Panc1 (cell line): ENCODE results near the gene UBAP2L. TPM values are rescaled to one million over a fixed set of nuclear protein-coding genes. Genes with fewer than 3 reads are reported as not detected.
"Not testable (repeated sequence)": the region's sequence is repeated elsewhere in the genome, so short reads cannot be mapped to it uniquely, and the experiment has no call there.

Experiments
- ATAC-seq: fragments of 200-7000 bp; cut with Tn5 transposase; 2 replicates; pipeline ENCODE4 v1.9.1; 2020; ENCODE audit warnings: mild to moderate bottlenecking, moderate library complexity
- BruUV-seq: library from RNA; stranded (reverse); fragments of 400-500 nt; replicated peaks from 2 replicates; lab custom pipeline; 2021; lab: Mats Ljungman, UMichigan
- CTCF ChIA-PET: fragments of 300-600 bp; sonication (Branson Sonifier 250); formaldehyde crosslinking; loops from one replicate; lab custom pipeline; 2022; ENCODE audit warnings: antibody characterized with exemption; lab: Charles Lee
- POLR2A ChIA-PET: fragments of 300-600 bp; sonication (Branson Sonifier 250); formaldehyde crosslinking; loops from one replicate; lab custom pipeline; 2022; ENCODE audit warnings: antibody characterized with exemption; lab: Charles Lee
- DNase-seq: peaks from one replicate; pipeline ENCODE4 v3.0.0-alpha.2; 2010; ENCODE audit warnings: low read depth, low spot score
- H3K27ac ChIP-seq: 2 replicates; pipeline ENCODE4 v1.5.1; 2011; ENCODE audit warnings: mild to moderate bottlenecking, low read length, inconsistent platforms
- H3K27me3 ChIP-seq: fragments of 200-500 bp; sonication (Bioruptor generic); 2 replicates; pipeline ENCODE4 v1.6.0; 2014; ENCODE audit warnings: low read length, inconsistent platforms; ENCODE audit not compliant: control insufficient read depth, insufficient read depth
- H3K36me3 ChIP-seq: fragments of 200-500 bp; sonication (Bioruptor generic); 2 replicates; pipeline ENCODE4 v1.5.1; 2014; ENCODE audit warnings: inconsistent platforms, mild to moderate bottlenecking, low read length, moderate library complexity; ENCODE audit not compliant: control insufficient read depth, insufficient read depth
- H3K4me1 ChIP-seq: 2 replicates; pipeline ENCODE4 v1.5.1; 2011; ENCODE audit warnings: inconsistent platforms, mild to moderate bottlenecking, low read length, moderate library complexity; ENCODE audit not compliant: control insufficient read depth, insufficient read depth
- H3K4me3 ChIP-seq, 2 experiments: 2 replicates each; pipeline ENCODE4 v1.5.1; 2011 to 2012; ENCODE audit warnings: low read depth in 2 of 2, low read length in 2 of 2, mild to moderate bottlenecking in 2 of 2, inconsistent platforms in 1 of 2, moderate library complexity in 1 of 2
- H3K9me3 ChIP-seq: fragments of 200-500 bp; sonication (Bioruptor generic); 2 replicates; pipeline ENCODE4 v1.5.1; 2014; ENCODE audit warnings: low read depth, mild to moderate bottlenecking, inconsistent platforms, low read length, moderate library complexity; ENCODE audit not compliant: control insufficient read depth, insufficient read depth
- POLR2AphosphoS5 ChIP-seq: IDR thresholded peaks from 2 replicates; pipeline ENCODE4 v1.6.1; 2012; ENCODE audit warnings: mild to moderate bottlenecking, low read depth, low read length, moderate library complexity
- REST ChIP-seq, 2 experiments: IDR thresholded peaks; 2 replicates each; pipeline ENCODE4 v1.6.1; 2011 to 2012; ENCODE audit warnings: low read depth in 2 of 2, control low read depth in 1 of 2, low read length in 1 of 2, mild to moderate bottlenecking in 1 of 2, moderate library complexity in 1 of 2; ENCODE audit not compliant: insufficient read depth in 1 of 2
- SIN3A ChIP-seq: IDR thresholded peaks from 2 replicates; pipeline ENCODE4 v1.6.1; 2012; ENCODE audit warnings: low read depth, mild to moderate bottlenecking, low read length, moderate library complexity, borderline replicate concordance; ENCODE audit not compliant: insufficient read depth
- TCF7L2 ChIP-seq: IDR thresholded peaks from 2 replicates; pipeline ENCODE4 v1.6.1; 2011; ENCODE audit warnings: mild to moderate bottlenecking, low read depth, low read length, inconsistent platforms
- in situ Hi-C: cut with HindIII; loops from 2 replicates; pipeline ENCODE4 v1.10.0; 2016; ENCODE audit warnings: low sequenced_read_pairs, low pct_unique_long_range_greater_than_20kb
- intact Hi-C: fragments of 100-400 bp; cut with micrococcal nuclease; formaldehyde crosslinking; loops from one replicate; pipeline ENCODE4 v1.10.0; 2022; ENCODE audit not compliant: unreplicated experiment
- total RNA-seq: library from RNA; stranded (reverse); gene quantifications from one replicate; pipeline ENCODE4 v1.2.1, GENCODE V29; 2021; ENCODE audit not compliant: unreplicated experiment
- TF ChIP-seq, protein P1 (sequence below): fragments of 450-650 bp; IDR thresholded peaks from 2 replicates; pipeline ENCODE4 v1.5.1; 2017; ENCODE audit warnings: mild to moderate bottlenecking

Gene UBAP2L
- total RNA-seq, 1 experiment from 2014 or later: 227 TPM

GRCh38 chr1:154276797-154277196, 56.0 kb downstream of the UBAP2L start:
- peaks cover 6% of the 10 kb centered on the region; the same call in 1 of the 2 replicates for H3K36me3 ChIP-seq
- in situ Hi-C loops (no loop called here), intact Hi-C loops (no loop called here)
- POLR2A ChIA-PET: no interaction called here
- no peak overlapping the region for H3K27ac ChIP-seq
- ATAC-seq (no peak), DNase-seq (no peak)
- H3K4me3 ChIP-seq: no peak overlapping the region
- CTCF ChIA-PET: interaction anchor here (2.1 kb wide), 1 partner anchor 59 kb away, joined by 11 read pairs; no protein-coding TSS in a partner anchor
- H3K9me3 ChIP-seq: no peaks in the 10 kb centered on the region
- no peaks in the 10 kb centered on the region for H3K27me3 ChIP-seq
- H3K4me1 ChIP-seq: peaks cover 5% of the 10 kb centered on the region; the same call in 1 of the 2 replicates
- BruUV-seq: no TSS peak
- TF ChIP-seq REST (IDR thresholded peaks at IDR 0.05; ENCODE audit: insufficient read depth in 1 of 2, low read depth in 2 of 2, low read length in 1 of 2) (no peak), TCF7L2 (no peak), POLR2AphosphoS5 (no peak), SIN3A (no peak)
- TF ChIP-seq, protein P1, sequence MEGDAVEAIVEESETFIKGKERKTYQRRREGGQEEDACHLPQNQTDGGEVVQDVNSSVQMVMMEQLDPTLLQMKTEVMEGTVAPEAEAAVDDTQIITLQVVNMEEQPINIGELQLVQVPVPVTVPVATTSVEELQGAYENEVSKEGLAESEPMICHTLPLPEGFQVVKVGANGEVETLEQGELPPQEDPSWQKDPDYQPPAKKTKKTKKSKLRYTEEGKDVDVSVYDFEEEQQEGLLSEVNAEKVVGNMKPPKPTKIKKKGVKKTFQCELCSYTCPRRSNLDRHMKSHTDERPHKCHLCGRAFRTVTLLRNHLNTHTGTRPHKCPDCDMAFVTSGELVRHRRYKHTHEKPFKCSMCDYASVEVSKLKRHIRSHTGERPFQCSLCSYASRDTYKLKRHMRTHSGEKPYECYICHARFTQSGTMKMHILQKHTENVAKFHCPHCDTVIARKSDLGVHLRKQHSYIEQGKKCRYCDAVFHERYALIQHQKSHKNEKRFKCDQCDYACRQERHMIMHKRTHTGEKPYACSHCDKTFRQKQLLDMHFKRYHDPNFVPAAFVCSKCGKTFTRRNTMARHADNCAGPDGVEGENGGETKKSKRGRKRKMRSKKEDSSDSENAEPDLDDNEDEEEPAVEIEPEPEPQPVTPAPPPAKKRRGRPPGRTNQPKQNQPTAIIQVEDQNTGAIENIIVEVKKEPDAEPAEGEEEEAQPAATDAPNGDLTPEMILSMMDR: no peak

- intact Hi-C loops, in situ Hi-C loops, ATAC-seq: not testable (repeated sequence)
These were observed 66.8 kb downstream of the UBAP2L start for GRCh38 chr1:154287591-154287990.

GRCh38 chr1:154288661-154289060, 67.9 kb downstream of the UBAP2L start:
- no peaks in the 10 kb centered on the region for H3K9me3 ChIP-seq
- ATAC-seq (no peak), DNase-seq (no peak)
- TF ChIP-seq, protein P1: no peak
- TF ChIP-seq POLR2AphosphoS5 (no peak), SIN3A (no peak), REST (IDR thresholded peaks at IDR 0.05; ENCODE audit: insufficient read depth in 1 of 2, low read depth in 2 of 2, low read length in 1 of 2) (no peak), TCF7L2 (no peak)
- H3K4me1 ChIP-seq: no peaks in the 10 kb centered on the region
- H3K27ac ChIP-seq: no peak overlapping the region
- no TSS peak for BruUV-seq
- in situ Hi-C loops (no loop called here), intact Hi-C loops (no loop called here)
- H3K4me3 ChIP-seq: no peak overlapping the region
- no peaks in the 10 kb centered on the region for H3K27me3 ChIP-seq
- no peaks in the 10 kb centered on the region for H3K36me3 ChIP-seq
- ChIA-PET POLR2A (no interaction called here), CTCF (interaction anchor here (0.5 kb wide), 1 partner anchor 95 kb away, joined by 4 read pairs; no protein-coding TSS in a partner anchor)

More at GRCh38 chr1:154287591-154287990, 66.8 kb downstream of the UBAP2L start:
- BruUV-seq, DNase-seq, POLR2A ChIA-PET, H3K4me1 ChIP-seq, H3K9me3 ChIP-seq, H3K4me3 ChIP-seq, H3K27me3 ChIP-seq, H3K36me3 ChIP-seq, H3K27ac ChIP-seq, CTCF ChIA-PET: not testable (repeated sequence)
